Astrocyte (in vitro differentiated cells and primary cell): ENCODE measurements around the gene IL1RAP. TPM values are rescaled to one million over a fixed set of nuclear protein-coding genes. Genes with fewer than 3 reads are reported as not detected.
"Not testable (repeated sequence)": the region's sequence is repeated elsewhere in the genome, so short reads cannot be mapped to it uniquely, and the experiment has no call there.

ENCODE experiments used
- DNase-seq: peaks from one replicate; pipeline ENCODE4 v3.0.0-alpha.2; 2010; ENCODE audit warnings: low read depth
- FAIRE-seq: peaks from 2 replicates; lab custom pipeline; 2011; peaks lifted over from hg19 to GRCh38; lab: Jason Lieb, UNC
- H2AFZ ChIP-seq: 2 replicates; pipeline ENCODE4 v1.6.0; 2012; ENCODE audit warnings: low read depth, low read length, inconsistent platforms
- H3K27ac ChIP-seq: 2 replicates; pipeline ENCODE4 v1.5.1; 2011; ENCODE audit warnings: low read depth, low read length, inconsistent platforms
- H3K27me3 ChIP-seq: 2 replicates; pipeline ENCODE4 v1.6.0; 2011; ENCODE audit warnings: low read length, inconsistent platforms; ENCODE audit not compliant: insufficient read depth
- H3K36me3 ChIP-seq: 2 replicates; pipeline ENCODE4 v1.5.1; 2011; ENCODE audit warnings: low read length, inconsistent platforms; ENCODE audit not compliant: insufficient read depth
- H3K4me1 ChIP-seq: 2 replicates; pipeline ENCODE4 v1.5.1; 2011; ENCODE audit warnings: low read length, inconsistent platforms; ENCODE audit not compliant: insufficient read depth
- H3K4me2 ChIP-seq: 2 replicates; pipeline ENCODE4 v1.6.0; 2012; ENCODE audit warnings: low read length, inconsistent platforms
- H3K4me3 ChIP-seq: 2 replicates; pipeline ENCODE4 v1.5.1; 2011; ENCODE audit warnings: low read depth, mild to moderate bottlenecking, low read length, inconsistent platforms; ENCODE audit not compliant: insufficient read depth
- H3K79me2 ChIP-seq: 2 replicates; pipeline ENCODE4 v1.6.0; 2012; ENCODE audit warnings: mild to moderate bottlenecking, low read length, inconsistent platforms; ENCODE audit not compliant: insufficient read depth
- H3K9ac ChIP-seq: 2 replicates; pipeline ENCODE4 v1.6.0; 2012; ENCODE audit warnings: mild to moderate bottlenecking, low read length, inconsistent platforms
- H3K9me3 ChIP-seq: 2 replicates; pipeline ENCODE4 v1.5.1; 2012; ENCODE audit warnings: low read depth, mild to moderate bottlenecking, low read length, inconsistent platforms; ENCODE audit not compliant: insufficient read depth
- H4K20me1 ChIP-seq: 2 replicates; pipeline ENCODE4 v1.6.0; 2012; ENCODE audit warnings: low read length, inconsistent platforms; ENCODE audit not compliant: insufficient read depth
- H3K27ac Mint-ChIP-seq: one replicate; pipeline ENCODE4 v1.8.0; 2021; ENCODE audit warnings: mild to moderate bottlenecking, mixed read lengths; ENCODE audit not compliant: unreplicated experiment
- H3K27me3 Mint-ChIP-seq: one replicate; pipeline ENCODE4 v1.8.0; 2021; ENCODE audit warnings: low read depth, mixed read lengths; ENCODE audit not compliant: unreplicated experiment
- H3K36me3 Mint-ChIP-seq: one replicate; pipeline ENCODE4 v1.8.0; 2021; ENCODE audit warnings: low read depth, mixed read lengths; ENCODE audit not compliant: unreplicated experiment
- H3K4me1 Mint-ChIP-seq: one replicate; pipeline ENCODE4 v1.8.0; 2021; ENCODE audit warnings: low read depth, mixed read lengths; ENCODE audit not compliant: unreplicated experiment
- H3K4me3 Mint-ChIP-seq: one replicate; pipeline ENCODE4 v1.8.0; 2021; ENCODE audit warnings: mild to moderate bottlenecking, moderate library complexity, mixed read lengths; ENCODE audit not compliant: unreplicated experiment
- H3K9me3 Mint-ChIP-seq: one replicate; pipeline ENCODE4 v1.8.0; 2021; ENCODE audit warnings: mild to moderate bottlenecking, mixed read lengths; ENCODE audit not compliant: unreplicated experiment
- EZH2 ChIP-seq: IDR thresholded peaks from 2 replicates; pipeline ENCODE4 v1.6.1; 2012; ENCODE audit warnings: mild to moderate bottlenecking, low read length, inconsistent platforms; ENCODE audit not compliant: insufficient read depth
- total RNA-seq: library from RNA; stranded (reverse); gene quantifications from 2 replicates; pipeline ENCODE4 v1.2.1, GENCODE V29; 2021
- TF ChIP-seq, protein P1 (sequence below): IDR thresholded peaks from 2 replicates; pipeline ENCODE4 v1.5.1; 2011; ENCODE audit warnings: low read depth, mild to moderate bottlenecking, inconsistent platforms, low read length, moderate library complexity; ENCODE audit not compliant: insufficient read depth

IL1RAP gene
- total RNA-seq, 1 donor from 2014 or later, result 19.4 TPM

- Histone ChIP-seq H2AFZ (peak overlapping the region; percentile 53), H3K27ac (peak overlapping the region; percentile 37), H3K9ac (no peak overlapping the region), H4K20me1 (no peaks in the 10 kb centered on the region), H3K4me3 (no peak overlapping the region), H3K9me3 (no peaks in the 10 kb centered on the region), H3K27me3 (no peaks in the 10 kb centered on the region), H3K79me2 (no peaks in the 10 kb centered on the region), H3K4me2 (no peak overlapping the region), H3K4me1 (peaks cover 21% of the 10 kb centered on the region), H3K36me3 (no peaks in the 10 kb centered on the region)
- Mint-ChIP-seq H3K4me1 (peaks cover 10% of the 10 kb centered on the region), H3K36me3 (no peaks in the 10 kb centered on the region), H3K27me3 (no peaks in the 10 kb centered on the region), H3K4me3 (no peak overlapping the region), H3K9me3 (peaks cover 2% of the 10 kb centered on the region), H3K27ac (no peak overlapping the region)
- FAIRE-seq (no peak), DNase-seq (peak; percentile 69)
- no peak for TF ChIP-seq EZH2
- TF ChIP-seq, protein P1, sequence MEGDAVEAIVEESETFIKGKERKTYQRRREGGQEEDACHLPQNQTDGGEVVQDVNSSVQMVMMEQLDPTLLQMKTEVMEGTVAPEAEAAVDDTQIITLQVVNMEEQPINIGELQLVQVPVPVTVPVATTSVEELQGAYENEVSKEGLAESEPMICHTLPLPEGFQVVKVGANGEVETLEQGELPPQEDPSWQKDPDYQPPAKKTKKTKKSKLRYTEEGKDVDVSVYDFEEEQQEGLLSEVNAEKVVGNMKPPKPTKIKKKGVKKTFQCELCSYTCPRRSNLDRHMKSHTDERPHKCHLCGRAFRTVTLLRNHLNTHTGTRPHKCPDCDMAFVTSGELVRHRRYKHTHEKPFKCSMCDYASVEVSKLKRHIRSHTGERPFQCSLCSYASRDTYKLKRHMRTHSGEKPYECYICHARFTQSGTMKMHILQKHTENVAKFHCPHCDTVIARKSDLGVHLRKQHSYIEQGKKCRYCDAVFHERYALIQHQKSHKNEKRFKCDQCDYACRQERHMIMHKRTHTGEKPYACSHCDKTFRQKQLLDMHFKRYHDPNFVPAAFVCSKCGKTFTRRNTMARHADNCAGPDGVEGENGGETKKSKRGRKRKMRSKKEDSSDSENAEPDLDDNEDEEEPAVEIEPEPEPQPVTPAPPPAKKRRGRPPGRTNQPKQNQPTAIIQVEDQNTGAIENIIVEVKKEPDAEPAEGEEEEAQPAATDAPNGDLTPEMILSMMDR, result no peak
Observed at GRCh38 chr3:190673148-190673547, 159.3 kb downstream of the IL1RAP start.

DNA sequence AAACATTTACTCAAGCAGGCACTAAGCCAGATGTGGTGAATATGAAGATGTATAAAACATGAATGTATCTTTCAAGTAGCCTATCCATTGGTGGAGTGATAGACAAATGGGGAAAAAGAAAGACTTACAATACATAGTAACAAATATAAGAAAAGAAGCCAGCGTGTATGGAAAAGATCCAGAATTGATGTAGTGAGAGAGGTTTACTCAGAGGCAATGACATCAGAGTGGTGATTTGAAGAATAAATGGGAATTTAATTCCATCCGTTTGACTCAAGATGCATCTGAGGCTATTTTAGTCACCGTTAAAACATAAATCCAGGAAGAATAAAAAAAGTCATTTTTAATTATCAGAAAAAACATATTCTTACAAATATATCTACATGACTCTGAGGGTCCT lies 162.6 kb downstream of the IL1RAP start:
- Histone ChIP-seq H3K9me3 (no peaks in the 10 kb centered on the region), H3K27me3 (no peaks in the 10 kb centered on the region), H3K27ac (peak overlapping the region; percentile 13), H2AFZ (no peak overlapping the region), H3K4me1 (peaks cover 15% of the 10 kb centered on the region), H3K4me2 (no peak overlapping the region), H3K36me3 (no peaks in the 10 kb centered on the region), H3K79me2 (no peaks in the 10 kb centered on the region), H3K9ac (no peak overlapping the region), H4K20me1 (no peaks in the 10 kb centered on the region), H3K4me3 (no peak overlapping the region)
- Mint-ChIP-seq H3K4me1 (peaks cover 8% of the 10 kb centered on the region), H3K27me3 (no peaks in the 10 kb centered on the region), H3K27ac (no peak overlapping the region), H3K9me3 (peaks cover 2% of the 10 kb centered on the region), H3K4me3 (no peak overlapping the region), H3K36me3 (no peaks in the 10 kb centered on the region)
- FAIRE-seq (no peak), DNase-seq (peak; percentile 84)
- TF ChIP-seq, protein P1, result no peak
- no peak for TF ChIP-seq EZH2

DNA sequence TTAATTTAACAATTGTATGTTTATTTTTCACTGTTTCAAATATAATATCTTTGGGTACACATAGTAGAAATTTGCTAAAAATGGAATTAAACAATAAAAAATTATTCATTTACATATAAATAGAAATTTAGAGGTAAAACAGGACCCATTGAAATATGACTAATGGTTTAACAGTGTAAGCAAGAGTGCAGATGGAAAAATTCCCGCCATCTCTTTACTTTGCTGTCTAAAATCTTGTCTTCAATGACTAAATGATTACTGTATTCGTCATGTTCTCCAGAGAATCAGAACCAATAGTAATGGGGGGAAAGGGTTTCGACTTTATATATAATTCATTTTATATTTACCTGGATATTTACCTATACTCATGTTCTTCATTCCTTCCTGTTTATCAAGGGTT lies 163.1 kb downstream of the IL1RAP start:
- no peak overlapping the region for H3K27ac Mint-ChIP-seq
- Histone ChIP-seq H3K9me3 (no peaks in the 10 kb centered on the region), H3K79me2 (no peaks in the 10 kb centered on the region), H3K4me1 (peaks cover 10% of the 10 kb centered on the region), H3K4me2 (no peak overlapping the region), H3K27me3 (no peaks in the 10 kb centered on the region), H3K9ac (no peak overlapping the region), H3K27ac (peak overlapping the region; percentile 13), H2AFZ (no peak overlapping the region), H3K36me3 (no peaks in the 10 kb centered on the region), H4K20me1 (no peaks in the 10 kb centered on the region), H3K4me3 (no peak overlapping the region)
- DNase-seq, result peak; percentile 32
- H3K4me3 Mint-ChIP-seq, result no peak overlapping the region
- H3K4me1 Mint-ChIP-seq, result peaks cover 3% of the 10 kb centered on the region
- peaks cover 2% of the 10 kb centered on the region for H3K9me3 Mint-ChIP-seq
- TF ChIP-seq, protein P1, result no peak
- no peak for TF ChIP-seq EZH2
- H3K36me3 Mint-ChIP-seq, result no peaks in the 10 kb centered on the region
- no peaks in the 10 kb centered on the region for H3K27me3 Mint-ChIP-seq
- no peak for FAIRE-seq

DNA sequence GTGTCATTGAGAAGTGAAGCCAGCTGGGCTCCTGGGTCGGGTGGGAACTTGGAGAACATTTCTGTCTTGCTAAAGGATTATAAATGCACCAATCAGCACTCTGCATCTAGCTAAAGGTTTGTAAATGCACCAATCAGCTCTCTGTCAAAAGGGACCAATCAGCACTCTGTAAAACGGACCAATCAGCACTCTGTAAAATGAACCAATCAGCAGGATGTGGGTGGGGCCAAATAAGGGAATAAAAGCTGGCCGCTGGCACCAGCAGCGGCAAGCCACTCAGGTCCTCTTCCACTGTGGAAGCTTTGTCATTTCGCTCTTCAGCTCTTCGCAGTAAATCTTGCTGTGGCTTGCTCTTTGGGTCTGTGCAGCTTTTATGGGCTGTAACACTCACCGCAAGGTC lies 164.0 kb downstream of the IL1RAP start:
- H3K4me2 ChIP-seq, H3K9me3 ChIP-seq, H3K79me2 ChIP-seq, H3K27me3 Mint-ChIP-seq, H3K27ac Mint-ChIP-seq, H3K4me1 Mint-ChIP-seq, H3K9me3 Mint-ChIP-seq, H3K4me3 Mint-ChIP-seq, H3K27ac ChIP-seq, H3K4me1 ChIP-seq, H3K27me3 ChIP-seq, H3K4me3 ChIP-seq, H2AFZ ChIP-seq, FAIRE-seq, H3K36me3 ChIP-seq, H3K9ac ChIP-seq, H3K36me3 Mint-ChIP-seq, DNase-seq, H4K20me1 ChIP-seq: not testable (repeated sequence)
